Fibroblast of gingiva (primary cell): ENCODE data around the gene CYP2W1.
"Not testable (repeated sequence)": the region's sequence is repeated elsewhere in the genome, so short reads cannot be mapped to it uniquely, and the experiment has no call there.

ENCODE experiments used
- DNase-seq: peaks from one replicate; pipeline ENCODE4 v3.0.0-alpha.2; 2011; ENCODE audit warnings: low read depth

Gene CYP2W1, protein sequence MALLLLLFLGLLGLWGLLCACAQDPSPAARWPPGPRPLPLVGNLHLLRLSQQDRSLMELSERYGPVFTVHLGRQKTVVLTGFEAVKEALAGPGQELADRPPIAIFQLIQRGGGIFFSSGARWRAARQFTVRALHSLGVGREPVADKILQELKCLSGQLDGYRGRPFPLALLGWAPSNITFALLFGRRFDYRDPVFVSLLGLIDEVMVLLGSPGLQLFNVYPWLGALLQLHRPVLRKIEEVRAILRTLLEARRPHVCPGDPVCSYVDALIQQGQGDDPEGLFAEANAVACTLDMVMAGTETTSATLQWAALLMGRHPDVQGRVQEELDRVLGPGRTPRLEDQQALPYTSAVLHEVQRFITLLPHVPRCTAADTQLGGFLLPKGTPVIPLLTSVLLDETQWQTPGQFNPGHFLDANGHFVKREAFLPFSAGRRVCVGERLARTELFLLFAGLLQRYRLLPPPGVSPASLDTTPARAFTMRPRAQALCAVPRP

DNA sequence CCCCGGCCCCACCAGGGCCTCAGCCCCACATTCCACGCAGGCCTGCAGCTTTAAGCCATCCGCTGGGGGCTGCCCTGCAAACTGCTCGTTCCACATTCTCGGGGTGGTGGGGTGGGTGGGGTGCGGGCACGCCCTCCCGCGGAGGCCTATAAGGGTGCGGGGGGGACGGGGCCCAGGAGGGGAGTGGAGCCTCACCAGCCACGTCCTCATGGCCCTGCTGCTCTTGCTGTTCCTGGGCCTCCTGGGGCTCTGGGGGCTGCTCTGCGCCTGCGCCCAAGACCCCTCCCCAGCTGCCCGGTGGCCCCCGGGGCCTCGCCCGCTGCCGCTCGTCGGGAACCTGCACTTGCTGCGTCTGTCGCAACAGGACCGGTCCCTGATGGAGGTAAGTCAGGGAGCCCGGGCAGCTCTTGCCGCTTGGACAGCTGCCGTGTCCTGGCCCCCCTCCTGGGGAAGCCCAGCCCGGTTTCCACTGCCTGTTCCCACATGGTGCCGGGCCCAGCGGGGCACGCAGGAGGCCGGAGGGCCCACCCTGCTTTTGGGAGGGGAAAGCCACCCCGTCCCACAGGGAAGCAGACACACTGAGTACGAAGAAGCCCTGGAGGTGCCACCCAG is at the start of gene CYP2W1:
TSS of gene CYP2W1 (plus strand) at position 178 of the 612 bp plus-strand sequence. CDS start at position 209, 31 bp downstream.
- DNase-seq: no peak

DNA sequence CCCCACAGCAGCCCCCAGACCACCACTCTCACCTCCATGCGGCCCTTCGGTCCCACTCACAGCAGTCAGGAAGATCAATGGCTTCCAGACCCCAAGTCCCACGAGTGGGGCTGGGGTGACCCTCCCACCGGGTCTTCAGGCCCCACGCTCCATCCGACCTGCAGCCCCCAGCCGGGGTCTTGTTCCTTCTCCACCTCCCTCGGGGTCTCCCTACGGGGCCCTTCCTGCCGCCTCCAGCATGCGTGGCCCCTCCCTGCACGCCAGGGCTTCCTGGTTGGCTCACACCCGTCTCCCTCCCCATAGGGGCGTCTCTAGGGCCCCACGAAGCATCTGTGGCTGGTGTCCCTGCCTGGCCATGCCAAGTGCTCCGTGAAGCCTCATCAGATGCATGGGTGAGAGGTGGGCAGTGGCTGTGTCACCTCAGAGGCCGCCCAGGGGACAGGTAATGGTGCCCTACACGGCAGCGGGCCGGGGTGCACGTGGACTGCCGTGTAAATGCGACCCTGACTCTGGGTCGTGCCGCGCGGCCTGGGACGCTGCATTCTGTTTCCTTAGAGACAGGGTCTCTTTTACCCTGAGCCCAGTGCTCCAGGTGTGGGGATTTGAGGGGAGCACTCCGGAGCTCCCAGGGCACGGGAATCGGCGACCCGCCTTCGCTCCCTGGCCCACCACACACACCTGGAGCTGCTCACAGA is 48.4 kb upstream of the CYP2W1 start:
- no peak for DNase-seq

DNA sequence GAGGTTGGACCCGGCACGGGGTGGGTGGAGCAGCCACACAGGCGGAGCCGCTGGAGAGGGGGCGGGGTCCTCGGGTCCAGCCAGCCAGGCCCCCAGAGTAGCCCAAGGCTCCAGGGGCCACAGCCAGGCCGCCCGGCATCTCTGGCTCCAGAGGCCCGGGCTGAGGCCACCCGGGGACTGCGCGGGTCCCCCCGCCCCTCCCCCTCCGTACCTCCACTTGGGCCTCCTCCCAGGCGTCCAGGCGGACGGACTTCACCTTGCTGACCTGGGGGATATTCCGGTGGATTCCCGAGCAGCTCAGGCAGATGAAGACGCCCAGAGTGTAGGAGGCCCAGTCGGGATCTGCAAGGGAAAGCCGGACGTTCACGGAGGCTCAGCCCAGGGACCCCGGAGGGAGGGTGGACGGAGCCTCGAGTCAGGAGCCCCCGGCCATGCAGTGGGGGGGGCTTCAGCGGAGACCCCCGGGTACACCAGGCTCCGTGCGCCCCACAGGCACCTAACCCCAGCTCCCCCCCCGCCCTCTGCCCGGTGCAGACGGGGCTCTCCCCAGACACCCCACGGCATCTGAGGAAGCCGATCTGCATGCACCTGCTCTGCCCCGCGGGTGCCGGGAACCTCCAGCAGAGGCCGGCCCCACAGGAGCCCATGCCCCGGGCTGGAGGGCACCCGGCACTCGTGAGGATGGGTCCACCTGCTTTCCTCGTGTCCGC is 47.7 kb upstream of the CYP2W1 start:
- no peak for DNase-seq

DNA sequence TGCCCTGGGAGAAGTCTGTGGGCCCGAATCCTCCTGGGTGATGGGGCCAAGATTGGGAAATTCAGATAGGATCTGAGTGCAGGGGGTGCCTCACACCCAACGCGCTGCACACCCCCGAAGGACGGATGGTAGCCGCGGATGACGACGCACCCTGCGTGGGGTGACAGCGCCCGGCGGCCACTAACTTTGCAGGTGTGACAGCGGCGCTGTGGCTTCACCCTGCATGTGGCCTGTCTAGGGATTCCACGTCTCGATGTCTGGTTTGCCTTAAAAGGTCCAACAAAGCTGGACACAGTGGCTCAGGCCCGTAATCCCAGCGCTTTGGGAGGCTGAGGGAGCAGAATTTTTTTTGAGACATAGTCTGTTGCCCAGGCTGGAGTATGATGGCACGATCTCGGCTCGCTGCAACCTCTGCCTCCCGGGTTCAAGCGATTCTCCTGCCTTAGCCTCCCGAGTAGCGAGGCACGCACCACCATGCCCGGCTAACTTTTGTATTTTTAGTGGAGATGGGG is 47.1 kb upstream of the CYP2W1 start:
- no peak for DNase-seq

DNA sequence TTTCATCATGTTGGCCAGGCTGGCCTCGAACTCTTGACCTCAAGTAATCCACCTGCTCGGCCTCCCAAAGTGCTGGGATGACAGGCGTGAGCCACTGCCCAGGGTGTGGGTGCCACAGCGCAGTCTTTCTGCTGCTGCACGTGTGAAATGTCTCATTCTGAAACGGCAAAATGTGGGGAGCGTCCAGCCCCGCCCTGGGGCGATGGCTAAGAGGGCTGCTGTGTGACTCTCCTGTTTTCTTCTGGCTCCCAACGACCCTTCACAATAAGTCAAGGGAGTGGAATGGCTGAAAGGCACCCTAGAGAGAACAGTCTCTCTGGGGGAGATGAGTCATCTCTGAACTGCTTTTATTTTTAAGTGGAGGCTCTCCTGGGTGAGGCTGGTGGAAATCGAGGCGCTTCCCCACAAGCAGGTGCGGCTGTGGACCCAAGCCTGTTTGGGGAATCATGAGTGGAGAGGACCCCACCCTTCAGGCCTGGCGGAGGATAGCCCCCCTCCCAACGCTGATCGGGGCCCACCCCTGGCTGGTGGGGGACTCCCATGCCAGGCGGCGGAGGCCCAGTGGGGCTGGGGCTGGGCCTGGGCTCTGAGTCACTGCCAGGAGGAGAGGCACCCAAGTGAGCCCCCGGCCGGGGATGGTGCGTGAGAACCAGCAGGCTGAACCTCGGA is 46.5 kb upstream of the CYP2W1 start:
- DNase-seq: no peak

DNA sequence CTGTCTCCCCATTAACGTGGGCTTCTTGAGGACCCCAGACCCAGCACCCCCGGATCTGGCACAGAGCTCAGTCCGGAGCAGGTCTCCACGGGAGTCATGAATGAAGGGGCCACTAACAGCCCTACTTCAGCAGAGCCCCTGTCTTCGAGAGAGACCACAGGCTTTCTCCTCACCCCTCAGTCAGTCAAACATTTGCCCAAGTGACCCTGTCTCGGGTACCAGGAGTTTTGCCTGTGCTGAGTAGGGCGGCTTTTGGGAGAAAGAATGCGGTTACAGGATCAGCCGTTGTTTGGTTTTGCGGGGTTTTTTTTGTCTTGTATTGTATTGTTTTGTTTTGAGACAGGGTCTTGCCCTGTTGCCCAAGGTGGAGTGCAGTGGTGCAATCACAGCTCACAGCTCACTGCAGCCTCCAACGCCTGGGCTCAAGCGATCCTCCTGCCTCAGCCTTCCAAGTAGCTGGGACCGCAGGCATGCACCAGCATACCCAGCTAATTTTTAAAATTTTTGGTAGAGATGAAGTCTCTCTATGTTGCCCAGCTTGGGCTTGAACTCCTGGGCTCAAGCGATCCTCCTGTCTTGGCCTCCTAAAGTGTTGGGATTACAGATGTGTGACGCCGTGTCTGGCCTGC is 45.0 kb upstream of the CYP2W1 start:
- no peak for DNase-seq

DNA sequence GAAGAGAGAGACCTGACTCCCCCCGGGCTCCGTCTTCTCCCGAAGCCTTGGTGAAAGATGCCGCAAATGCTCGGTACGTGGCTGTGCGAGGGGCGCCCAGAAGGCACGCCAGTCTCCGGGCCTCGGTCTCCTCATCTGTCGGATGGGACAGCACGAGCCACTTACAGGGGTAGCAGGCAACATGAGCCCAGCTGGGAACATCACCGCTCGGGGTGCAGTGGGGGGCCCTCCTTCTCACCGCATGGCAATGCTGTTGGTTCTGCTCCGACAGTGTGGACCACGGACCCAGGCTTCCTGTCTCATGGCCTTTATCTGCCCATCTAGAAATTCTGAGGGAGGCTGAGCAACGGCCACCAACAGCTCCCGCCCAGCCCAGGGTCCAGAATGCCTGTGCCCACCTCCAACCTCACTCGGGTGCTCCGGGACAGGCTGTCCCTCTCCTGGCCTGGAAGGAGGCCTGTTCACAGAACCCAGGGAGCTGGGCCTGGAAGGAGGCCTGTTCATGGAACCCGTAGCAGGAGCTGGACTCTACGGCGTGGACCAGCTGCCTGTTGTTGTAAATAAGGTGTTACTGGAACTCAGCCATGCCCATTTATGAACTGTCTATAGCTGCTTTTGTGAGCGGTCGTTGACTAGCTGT is 44.3 kb upstream of the CYP2W1 start:
- DNase-seq: no peak

DNA sequence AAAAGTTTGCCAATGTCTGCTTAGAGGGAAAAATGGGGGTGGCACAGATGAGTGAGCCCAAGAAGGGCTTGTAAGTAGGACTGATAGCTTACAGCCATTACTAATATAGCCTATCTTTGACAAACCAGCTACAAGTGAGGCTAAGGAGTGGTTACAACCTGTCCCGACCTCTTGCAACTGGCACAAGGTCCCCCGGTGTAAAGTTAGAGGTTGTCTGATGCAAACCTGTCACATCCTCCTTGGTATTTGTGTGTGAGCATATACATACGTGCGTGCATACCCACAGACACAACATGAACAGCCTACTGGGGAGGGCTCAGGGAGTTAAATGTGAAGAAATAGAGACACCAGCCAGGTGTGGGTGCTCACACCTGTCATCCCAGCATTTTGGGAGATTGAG is 43.1 kb upstream of the CYP2W1 start:
- no peak for DNase-seq

DNA sequence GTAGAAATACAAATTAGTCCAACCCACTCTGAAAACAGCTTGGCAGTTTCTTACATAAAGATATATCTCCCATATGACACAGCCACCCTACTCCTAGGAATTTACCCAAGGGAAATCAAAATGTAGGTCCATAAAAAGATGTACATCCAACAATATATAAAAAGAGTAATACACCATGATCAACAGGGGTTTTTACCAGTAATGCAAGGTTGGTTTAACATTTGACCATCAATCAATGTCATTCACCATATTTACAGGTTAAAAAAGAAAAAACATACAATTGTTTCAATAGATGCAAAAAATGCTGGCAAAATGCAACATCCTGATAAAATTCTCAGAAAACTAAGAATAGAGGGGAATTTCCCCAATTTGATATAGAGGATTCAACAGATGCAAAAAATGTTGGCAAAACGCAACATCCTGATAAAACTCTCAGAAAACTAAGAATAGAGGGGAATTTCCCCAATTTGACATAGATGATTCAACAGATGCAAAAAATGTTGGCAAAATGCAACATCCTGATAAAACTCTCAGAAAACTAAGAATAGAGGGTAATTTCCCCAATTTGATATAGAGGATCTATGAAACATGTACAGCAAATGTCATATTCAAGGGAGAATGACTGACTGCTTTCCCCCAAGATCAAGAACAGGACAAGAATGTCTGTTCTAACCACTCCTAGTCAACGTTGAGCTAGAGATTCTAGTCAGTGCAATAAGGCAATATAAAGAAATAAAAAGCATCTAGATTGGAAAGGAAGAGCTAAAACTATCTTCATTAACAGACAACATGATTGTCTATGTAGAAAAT is 42.2 kb upstream of the CYP2W1 start:
- DNase-seq: no peak

DNA sequence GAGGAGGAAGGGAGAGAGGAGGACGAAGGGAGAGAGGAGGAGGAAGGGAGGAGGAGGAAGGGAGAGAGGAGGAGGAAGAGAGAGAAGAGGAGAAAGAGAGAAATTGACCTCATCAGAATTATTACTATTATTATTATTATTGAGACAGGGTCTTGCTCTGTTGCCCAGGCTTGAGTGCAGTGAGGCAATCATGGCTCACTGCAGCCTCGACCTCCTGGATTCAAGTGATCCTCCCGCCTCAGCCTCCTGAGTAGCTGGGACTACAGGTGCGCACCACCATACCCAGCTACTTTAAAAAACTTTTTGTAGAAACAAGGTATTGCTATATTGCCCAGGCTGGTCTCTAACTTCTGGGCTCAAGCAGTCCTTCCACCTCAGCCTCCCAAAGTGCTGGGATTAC is 39.2 kb upstream of the CYP2W1 start:
- not testable (repeated sequence) for DNase-seq

GRCh38 chr7:944744-945143 is 38.2 kb upstream of the CYP2W1 start:
- DNase-seq: no peak

DNA sequence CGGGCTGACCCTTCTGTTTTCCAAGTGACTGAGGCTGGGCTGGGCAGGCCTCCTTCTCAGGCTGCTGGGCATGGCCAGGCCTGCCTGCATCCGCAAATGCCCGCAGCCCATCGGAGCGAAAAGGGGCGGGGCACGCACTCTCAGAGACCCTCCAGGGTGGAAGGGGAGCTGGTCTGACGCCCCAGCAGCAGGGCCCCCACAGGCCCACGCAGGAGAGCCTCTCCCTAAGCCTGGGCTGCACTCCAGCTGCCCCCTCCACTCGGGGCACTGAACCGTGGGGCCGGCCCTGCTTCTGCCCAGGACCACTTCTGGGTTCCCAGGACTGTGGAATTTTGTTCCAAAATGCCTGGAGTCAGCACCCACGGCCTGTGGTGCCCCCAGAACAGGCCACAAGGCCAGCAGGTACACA is 37.8 kb upstream of the CYP2W1 start:
- no peak for DNase-seq

- no peak for DNase-seq
These were observed 37.3 kb upstream of the CYP2W1 start for GRCh38 chr7:945556-946255.

DNA sequence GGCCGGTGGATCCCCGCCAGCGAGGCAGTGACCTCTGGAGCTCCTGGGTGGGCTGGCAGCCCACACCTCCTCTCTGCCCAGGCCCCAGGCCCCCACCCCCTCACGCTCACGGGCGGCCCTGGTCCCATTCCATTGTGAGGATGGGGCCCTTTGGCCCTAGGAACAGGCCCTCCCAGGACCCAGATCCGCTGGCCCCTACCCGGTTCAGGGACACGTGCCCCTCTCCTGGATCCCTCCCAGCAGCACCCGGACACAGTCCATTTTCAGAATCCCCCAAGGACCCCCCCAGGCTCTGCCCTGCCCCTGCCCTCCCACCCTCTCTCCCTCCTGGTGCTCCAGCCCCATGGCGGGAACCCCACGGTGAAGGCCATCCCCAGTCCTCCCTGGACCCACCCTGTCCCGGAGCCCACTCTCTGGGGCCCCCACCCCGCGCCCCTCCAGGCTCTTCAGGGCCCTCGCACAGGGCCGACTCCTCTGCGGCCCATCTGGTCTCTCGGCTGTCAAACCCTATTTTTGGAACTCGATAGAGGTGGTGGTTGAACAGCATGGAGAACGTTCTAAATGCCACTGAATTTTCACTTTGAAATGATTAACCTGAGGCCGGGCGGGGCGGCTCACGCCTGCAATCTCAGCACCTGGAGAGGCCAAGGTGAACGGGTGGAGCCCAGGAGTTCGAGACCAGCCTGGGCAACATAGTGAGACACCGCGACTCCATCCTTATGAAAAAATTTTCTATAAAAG is 36.6 kb upstream of the CYP2W1 start:
- DNase-seq: no peak

DNA sequence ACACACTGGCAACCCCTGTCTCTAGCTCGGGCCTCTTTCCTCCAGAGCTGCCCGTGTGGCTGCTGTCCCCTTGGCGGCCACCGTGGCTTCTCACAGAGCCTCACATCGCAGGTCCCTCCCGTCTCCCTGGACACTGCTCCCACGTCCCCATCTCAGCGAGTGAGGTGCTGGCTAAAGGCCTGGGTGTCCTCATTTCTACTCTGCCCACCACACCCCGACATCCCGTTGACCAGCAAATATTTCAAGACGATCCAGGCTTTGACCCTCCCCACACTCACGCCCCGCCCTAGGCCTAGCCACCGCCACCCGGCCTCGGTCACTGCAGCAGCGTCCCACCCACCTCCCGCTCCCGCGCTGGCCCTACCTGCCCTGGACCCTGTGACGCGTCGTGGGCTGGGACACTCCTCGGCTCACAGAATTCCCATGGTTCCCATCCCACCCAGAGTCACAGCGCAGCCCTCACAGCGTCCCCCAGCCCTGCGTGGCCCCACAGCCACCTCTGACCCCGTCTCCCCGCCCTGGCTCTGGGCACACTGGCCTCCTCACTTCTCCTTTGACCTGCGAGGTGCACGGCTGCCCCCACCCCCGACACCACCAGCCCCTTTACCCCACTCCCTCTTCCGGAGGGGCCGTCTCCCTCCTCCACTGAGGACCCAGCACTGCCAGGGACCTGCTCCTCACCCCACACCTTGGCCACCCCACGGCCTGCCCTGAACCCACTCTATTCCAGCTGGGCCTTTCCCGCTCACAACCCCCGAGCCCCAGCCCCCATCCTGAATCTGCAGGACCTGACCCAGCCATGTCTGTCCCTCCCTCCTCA is 35.4 kb upstream of the CYP2W1 start:
- DNase-seq: no peak

DNA sequence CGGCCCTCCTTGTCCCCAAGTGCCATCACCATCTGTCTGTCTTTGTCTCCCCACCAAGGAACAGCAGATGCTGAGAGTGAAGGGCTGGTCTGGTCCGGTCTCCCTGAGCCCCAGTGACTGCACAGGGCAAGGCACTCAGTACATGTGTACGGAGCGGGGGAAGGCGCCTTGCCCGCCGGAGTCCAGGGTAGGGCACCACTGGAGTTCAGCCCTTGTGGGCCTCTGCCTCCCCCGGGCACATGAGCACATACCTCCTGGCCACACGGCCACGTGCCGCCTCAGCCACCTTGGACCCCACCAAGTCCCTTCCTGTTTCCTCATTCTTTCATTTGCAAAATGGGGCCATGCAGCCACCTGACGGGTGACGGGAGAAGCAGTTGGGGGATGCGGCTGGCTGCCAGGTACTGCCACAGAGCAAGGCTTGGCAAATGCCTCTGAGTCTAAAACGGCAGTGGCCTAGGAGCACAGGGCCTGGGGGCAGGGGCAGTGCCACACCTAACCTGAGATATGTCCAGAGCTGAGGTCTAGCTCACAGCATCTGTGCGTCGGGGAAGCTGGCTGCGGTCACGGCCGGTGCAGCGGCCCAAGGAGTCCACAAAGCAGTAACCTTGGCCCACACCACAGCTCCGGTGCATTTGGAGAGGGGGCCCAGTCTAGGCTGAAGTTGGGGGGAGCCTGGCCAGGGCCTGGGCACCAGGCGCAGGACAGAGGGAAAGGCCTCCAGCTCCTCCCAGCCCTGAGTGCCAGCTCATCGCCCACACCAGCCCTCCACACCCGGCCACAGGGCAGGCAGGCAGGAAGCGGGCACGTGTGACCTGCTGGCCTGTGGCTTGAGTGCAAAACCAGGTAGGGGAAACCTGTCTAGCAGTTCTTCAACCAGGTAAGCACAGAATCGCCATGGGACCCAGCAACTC is 33.7 kb upstream of the CYP2W1 start:
- DNase-seq: no peak
